ENCODE results near the gene ATXN10.

DNA sequence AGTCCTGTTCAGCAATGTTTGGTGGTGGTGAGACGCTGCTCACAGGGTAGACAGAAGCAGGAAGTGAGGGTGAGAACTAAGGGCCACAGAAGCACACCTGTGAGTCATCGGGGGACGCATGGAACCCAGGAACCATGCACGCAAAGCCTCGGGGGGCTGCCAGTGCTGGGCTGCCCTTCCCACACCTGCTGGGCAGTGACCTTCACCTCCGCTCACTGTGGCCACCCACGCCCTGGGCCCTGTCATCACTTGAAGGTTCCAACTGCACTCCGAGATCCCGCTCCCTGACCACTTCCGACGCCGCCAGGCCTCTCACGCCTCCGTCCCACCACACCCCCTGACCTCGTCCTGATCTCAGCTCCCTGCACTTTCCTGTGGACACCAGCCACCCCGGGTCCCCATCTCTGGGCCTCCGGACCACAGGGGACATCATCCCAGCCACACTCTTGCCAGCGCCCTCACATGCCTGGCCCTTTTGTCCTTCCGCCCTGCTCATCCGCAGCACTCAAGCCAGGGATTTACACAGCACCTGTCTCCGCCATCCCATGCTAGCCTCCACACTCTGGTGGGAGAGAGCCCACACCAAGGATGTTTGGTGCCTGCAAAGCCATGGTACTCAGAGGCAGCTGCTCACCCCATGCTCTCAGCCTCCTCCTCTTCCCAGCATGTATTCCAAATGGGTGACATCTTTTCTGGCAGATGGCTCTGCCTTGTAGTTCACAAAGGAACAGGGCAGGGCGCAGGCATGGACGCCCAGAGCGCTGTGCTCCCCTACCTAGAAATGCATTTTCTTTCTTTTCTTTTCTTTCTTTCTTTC is 23.1 kb upstream of the ATXN10 start:
- TF ChIP-seq CTCF (conservative IDR thresholded peaks at IDR 0.05) (no peak), ZFX (IDR thresholded peaks at IDR 0.05) (no peak)
